ENCODE data around the gene PYGO2.

The PYGO2 gene

DNA sequence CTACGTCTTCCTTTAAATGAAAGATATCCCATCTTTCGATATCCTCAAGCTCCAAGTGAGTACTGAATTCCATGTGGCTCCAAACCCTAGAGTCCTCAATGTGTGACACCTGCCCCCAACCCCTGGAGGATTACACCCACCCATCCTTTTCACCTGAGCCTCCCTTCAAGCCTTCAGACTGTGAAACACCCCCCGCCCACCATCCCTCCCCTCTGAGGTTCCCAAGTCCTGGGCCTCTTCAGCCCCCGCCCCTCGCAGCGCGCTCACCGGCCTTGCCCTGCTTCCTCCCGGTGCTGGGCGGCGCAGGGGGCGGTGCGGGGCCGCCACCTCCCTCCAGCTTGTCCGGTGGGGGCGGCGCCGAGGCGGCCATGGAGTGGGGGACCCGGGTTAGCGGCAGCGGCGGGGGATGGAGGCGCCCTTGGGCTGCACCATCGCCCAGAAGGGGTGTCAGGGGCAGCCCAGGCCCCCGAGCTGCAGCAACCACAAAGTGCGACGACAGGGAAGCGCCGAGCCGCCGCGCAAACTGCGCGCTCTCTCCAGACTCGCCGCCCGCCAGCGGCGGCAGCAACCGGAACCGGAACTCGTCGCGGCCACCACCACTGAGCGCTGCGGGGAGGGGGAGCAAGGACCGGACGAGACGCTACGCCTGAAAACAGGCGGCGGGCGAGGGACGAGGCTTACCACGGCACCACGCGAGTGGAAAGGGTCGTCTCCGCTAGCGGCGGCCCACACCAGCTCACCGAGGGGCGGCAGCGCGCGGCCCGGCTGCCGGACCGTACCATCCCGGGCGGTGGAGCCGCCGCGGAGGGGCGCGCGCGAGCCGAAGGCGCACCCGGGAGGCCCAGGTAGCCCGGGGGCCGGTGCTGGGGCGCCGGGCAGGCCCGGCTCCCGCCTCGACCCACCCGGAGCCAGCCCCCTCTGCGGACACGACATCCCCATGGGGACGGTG lies at the start of gene PYGO2:
Gene PYGO2 (minus strand): TSS at position 576 of the 949 bp plus-strand sequence. CDS start 206 bp downstream, at position 370.
- peak; percentile 70 to 83 (median 78) for DNase-seq

DNA sequence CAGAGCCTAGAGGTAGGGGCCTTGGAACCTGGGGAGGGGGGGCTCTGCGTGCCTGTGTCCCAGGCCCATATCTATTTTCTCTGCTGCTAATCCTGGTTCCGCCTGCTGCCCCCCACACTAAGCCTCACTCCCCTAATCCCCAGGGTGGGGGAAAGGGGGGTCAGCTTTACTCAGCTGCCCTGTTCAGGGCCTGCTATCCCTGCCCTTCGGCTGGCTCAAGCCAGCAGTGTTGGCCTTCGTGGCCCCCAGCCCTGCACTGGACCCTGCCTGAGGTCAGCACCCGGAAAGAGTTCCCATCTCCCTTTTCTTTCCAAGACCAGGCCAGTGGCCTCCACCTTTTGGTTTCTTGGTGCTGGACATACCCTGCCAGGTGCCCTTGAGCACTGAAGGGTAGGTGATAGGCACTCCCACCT lies 49.4 kb upstream of the PYGO2 start:
- no peak for DNase-seq

DNA sequence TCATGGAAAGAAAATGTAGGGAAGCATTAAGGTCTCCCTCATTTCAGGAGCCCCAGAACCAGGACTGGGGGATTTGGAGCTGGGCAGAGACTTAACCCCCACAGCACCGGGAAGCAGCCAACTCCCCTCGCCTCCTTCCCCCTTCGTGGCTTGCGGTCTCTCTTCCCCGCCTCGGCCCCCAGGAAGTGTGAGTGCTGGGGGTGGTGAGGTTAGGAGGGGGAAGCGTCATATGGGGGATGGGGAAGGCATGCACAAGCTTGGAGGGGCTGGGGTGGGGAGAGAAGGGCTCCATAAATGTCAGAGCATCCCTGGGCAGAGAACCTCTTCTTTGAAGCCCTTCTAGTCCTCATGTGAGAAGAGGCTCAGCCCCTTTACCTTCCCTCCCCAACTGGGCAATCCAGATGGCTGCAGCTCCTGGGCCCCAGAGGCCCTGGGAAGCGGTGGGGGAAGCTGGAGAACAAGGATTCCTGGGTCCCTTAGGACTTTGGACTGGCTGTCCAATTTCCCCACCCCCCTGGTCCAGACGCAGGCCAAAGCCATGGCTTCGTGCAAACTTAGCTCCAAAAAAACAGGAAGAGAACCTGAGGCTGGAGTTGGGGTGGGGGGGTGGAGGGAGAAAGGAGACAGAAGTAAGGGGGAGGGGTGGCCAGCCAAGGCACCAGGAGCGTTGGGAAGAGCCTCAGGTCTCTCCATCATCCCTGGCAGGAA lies 48.8 kb upstream of the PYGO2 start:
- peak in 3 of 6 experiments; percentile 13 to 31 (median 29) for DNase-seq

DNA sequence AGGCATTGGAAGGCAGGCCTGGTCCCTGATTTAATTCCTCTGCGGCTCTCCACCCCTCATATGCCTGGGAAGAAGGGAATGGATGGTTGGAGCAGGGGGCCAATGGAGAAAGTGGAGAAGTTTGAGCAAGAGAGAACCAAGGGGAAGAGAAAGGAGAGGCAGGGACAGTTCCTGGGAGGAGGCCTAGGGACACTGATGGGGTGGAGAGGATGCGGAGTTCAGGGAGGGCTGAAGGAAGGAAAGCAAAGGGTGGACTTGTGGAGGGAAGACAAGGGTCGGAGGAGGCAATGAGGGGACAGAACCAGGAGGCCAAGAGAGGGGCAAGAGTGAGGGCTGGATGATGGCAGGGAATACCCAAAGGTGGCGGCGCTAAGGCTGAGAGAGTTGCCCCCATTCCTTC lies 48.2 kb upstream of the PYGO2 start:
- DNase-seq = peak in 1 of 6 experiments; percentile 33

GRCh38 chr1:155009221-155009711 lies 47.7 kb upstream of the PYGO2 start:
- DNase-seq = peak in 2 of 6 experiments; percentile 32 to 33

DNA sequence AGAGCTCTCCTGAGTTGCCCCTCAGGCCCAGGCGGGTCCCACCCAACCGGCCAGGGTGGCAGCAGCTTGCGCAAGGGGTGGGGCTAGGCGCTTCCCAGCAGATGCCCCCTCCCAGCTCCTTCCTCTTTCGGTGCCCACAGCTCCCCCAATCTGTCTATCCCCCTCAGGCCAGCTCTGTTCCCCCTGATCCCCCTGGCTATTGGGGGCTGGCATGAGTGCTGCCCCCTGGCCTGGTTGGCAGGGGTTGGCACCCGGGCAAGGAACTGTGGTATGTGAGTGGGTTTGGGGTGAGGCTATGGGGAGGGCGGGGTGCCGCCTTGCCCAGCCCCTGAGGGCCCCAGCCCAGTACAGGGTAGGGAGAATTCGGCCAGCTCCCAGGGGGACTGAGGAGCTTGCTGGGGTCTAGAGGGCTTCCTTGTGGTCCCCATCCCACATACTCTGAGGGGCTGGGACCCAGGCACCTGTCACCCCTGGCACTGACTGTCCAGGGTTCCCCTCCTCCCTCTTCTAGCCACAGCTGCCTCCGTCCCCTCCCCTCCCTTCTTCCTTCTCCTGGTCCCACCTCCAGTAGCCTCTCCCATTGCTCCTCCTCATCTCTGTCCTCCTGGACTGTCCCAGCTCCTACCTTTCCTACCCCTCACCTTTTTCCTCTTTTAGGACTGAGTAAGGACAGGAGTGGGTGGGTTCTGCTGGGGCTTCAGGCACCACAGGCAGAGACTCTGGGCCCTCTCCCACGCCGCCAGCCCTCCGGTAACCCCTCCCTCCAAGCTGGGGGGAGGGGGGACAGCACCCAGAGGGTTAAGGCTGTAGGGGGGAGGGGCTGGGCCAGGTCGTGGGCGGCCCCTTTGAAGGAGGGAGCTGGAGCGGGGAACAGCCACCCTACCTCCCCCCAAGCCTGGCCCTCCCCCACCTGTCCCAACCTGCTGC lies 46.7 kb upstream of the PYGO2 start:
- peak in 4 of 6 experiments; percentile 15 to 41 (median 36) for DNase-seq

- peak in 1 of 6 experiments; percentile 39 for DNase-seq
Observed at GRCh38 chr1:155007251-155007828, 45.8 kb upstream of the PYGO2 start.

- DNase-seq = peak; percentile 14 to 51 (median 34)
Observed at GRCh38 chr1:155006601-155007101, 45.1 kb upstream of the PYGO2 start.

- DNase-seq = peak in 2 of 6 experiments; percentile 15 to 44
Observed at GRCh38 chr1:155005076-155006011, 43.8 kb upstream of the PYGO2 start.

- DNase-seq = no peak
Observed at GRCh38 chr1:155004352-155005075, 42.9 kb upstream of the PYGO2 start.

DNA sequence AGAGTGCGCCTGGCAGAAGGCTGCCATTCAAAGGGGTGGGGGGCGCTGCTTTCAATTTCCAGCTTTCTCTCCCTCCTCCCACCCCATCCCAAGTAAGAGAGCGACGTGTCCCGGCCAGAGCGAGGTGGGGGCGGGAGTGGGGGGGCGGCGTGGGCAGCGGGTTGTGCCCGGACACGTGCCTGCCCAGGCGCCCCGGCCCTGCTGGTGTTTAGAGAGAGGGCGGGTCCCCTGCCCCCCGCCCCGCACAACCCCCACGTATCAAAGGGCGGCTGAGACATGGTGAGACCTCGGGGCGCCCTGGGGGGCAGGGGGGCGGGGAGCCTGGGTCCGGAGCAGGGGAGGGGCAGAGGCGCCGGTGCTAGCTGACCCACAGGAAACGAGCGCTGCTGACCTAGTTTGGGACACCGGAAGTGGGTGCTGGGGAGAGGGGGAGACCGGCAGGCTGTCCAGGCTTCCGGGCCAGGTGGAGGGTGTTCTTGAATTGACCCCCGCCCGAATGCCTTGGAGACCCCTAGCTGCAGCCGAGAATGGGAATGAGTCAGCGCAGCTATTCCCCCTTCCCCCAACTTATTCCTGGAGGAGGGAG lies 42.3 kb upstream of the PYGO2 start:
- DNase-seq = no peak

DNA sequence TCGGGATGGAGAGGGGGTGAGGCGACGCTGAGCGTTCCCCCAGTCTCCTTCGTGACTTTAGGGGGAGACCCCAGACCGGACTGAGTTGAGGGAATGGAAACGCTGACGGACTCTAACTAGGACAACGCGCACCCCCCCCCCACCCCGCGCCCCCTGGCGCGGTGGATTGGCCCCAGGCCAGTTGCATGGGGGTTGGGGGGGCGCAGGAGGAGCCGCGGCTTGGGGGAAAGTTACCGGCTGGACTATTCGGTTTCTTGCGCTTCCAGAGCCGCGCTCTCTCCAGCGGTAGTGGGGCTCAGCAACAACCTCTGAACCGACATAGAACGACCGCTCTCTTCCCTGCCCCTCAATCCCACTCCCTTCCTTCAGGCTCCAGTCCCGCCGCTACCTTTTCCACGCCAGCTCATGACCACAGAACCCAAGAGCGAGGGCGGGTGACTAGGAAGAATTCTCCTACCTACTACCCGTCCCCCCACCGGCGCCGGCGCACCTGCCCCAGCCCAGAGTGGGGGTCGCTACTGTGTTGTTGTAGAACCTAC lies 41.7 kb upstream of the PYGO2 start:
- peak in 3 of 6 experiments; percentile 15 to 36 (median 28) for DNase-seq

DNA sequence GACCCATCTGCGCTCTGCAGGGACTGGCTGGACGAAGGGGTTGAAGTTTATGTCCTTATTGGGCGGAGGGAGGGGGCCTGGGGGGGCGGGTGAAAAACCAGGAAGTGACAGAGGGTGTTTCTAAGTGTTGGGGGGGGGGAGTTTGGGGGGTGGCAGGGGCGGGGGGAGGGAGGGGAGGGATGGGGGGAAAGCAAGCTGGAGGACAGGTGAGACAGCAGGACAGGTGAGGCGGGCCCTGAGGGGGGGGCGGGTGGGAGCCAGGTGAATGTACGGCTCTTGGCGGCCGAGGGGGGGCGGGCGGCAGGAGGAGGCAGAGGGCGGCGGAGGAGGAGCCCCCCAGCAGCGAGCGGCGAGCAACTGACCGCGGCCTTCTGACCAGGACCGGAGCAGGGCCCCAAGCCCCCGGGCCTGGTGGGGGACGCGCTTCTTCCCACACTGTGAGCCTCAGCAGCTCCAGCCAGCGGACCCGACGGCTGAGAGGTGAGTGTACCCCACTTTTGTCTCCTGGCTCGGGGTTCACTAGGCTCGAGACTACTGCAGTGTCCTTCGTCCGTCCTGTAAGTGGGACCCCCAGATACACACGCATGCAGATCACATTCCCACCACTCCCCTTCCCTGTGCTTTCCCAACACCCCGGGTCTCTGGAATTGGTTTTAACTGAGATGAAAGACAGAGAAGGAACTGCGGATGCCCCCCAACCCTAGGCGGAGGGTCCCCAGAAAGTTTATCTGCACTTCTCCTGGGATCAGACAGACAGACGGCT lies 41.1 kb upstream of the PYGO2 start, which contains the start of gene ZBTB7B:
Gene ZBTB7B (plus strand): TSS at position 339 of the 763 bp plus-strand sequence. CDS start 11,859 bp downstream, outside the sequence.
- peak in 3 of 6 experiments; percentile 41 to 62 (median 47) for DNase-seq

DNA sequence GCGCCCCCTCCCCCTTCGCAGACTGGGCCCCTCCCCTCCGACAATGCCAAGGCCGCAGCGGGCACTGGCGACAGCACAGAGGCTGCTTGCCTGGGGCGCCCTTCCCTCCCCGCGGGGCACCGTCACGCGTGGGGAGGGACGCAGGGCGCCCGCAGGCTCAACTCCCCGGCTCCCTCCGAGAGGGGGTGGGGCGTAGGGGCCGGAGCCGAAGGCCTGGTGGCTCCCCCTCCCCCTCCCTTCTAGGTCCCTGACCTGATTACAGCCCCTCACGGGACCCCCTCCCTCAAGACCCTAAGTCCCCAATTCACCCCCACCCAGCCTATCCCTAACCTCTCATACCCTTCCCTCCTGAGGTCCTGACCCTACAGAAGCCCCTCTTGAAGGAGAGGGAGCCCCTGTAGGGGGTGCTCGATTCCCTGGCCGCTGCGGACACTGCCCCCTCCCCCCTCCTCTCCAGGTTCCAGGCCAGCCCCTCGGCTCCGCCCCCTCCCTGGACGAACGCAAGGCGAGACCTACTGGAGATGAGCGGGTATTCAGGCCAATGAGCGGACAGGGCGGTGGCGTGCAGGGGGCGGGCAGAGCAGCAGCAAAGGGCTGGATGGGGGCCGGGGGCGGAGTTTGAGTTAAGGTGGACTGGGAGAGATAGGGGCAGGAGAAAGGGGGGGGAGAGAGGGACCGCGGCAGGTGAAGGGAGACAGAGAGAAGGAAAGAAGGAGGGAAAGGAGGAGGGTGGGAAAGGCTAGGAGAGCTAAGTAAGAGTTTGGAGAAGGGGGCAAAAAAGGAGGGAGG lies 40.3 kb upstream of the PYGO2 start:
- DNase-seq = peak; percentile 92 to 96 (median 94)

DNA sequence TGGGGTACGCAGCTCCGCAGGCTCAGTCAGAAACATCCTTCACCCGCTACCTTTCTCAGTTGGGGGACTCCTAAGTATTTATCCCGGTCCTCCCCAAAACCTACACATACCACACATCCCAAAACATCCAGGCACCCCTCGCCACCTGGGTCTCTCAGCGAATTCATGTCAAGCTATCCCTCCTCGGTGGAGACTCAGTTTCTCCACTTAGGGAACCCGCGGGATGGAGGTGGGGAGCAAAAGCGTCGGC lies 39.8 kb upstream of the PYGO2 start:
- no peak for DNase-seq

DNA sequence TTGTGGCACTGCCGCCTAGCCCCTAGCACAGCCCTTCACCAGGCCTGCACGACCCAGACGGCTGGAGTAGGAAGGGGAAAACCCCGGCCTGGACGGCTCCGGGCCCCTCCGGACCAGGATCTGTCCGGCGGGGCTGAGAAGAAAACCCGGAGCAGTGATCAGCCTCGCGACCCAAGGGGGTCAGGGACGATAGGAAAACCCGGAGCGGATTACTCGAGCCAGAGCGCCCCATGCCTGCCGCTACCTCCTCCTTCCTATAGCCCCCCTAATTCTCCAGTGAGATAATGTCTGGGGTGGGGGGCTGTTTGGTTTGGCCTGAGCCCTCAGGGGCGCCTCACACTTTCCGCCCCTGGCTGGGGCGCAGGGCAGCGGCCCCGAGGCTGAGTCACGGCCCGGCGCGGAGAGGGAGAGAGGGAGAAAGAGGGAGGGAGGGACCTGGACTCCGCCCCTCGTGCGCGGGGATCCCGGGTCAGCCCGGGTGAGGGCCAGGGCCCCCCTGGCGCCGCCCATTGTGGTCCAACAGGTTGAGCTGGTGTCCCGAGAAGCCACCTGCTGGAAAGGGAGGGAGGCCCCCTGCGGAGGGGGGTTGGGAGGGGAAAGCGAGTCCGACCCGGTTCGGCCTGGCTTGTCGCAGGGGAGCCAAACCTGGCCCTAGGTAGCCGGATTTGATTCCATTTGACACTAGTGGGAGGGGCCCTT lies 39.3 kb upstream of the PYGO2 start:
- DNase-seq = peak; percentile 63 to 82 (median 76)

GRCh38 chr1:155000411-155000725 lies 38.8 kb upstream of the PYGO2 start:
- DNase-seq = peak in 3 of 6 experiments; percentile 44 to 63 (median 59)

Measured in stimulated activated naive CD4-positive, alpha-beta T cell (primary cell).